ENCODE results near the gene CNTD1. TPM values are rescaled to one million over a fixed set of nuclear protein-coding genes. Genes with fewer than 3 reads are reported as not detected.

Gene CNTD1
- polyA plus RNA-seq, 2 of the 4 experiments (the other 2 are of a cell fraction) = 0.06 to 0.10 TPM

GRCh38 chr17:42845918-42846593 is 47.4 kb downstream of the CNTD1 start:
- ATAC-seq (no peak), FAIRE-seq (no peak), DNase-seq (ENCODE audit: low read depth in 1 of 2, low spot score in 1 of 2) (no peak)
- Histone ChIP-seq H3K4me3 (no peak overlapping the region), H3K27ac (0 out of 6 replicates have a peak overlapping the region, but pooled peaks of 1 of the 2 experiments have one; percentile 2), H3K4me2 (no peak overlapping the region), H3K4me1 (no peaks in the 10 kb centered on the region), H3K9me3 (no peaks in the 10 kb centered on the region)
- CTCF ChIA-PET = interaction anchor here (0.9 to 20.4 kb wide), 13 partner anchors 8 to 151 kb away, joined by 3 to 372 read pairs (median 33); partner anchors contain the start of genes BECN1, PSME3 and RPL27
- TF ChIP-seq HOXB5 (CRISPR knock-in tag; IDR thresholded peaks at IDR 0.05) = no peak
- TF ChIP-seq CTCF (IDR thresholded peaks at IDR 0.05) = no peak
- no peak for TF ChIP-seq ATOH8 (CRISPR knock-in tag; IDR thresholded peaks at IDR 0.05; ENCODE audit: low read depth)
- TF ChIP-seq ESRRA (IDR thresholded peaks at IDR 0.05; ENCODE audit: borderline replicate concordance, low read length) = no peak
- no peak for TF ChIP-seq TFCP2L1 (CRISPR knock-in tag; IDR thresholded peaks at IDR 0.05)
- no peak for TF ChIP-seq CBX8 (IDR thresholded peaks at IDR 0.05)
- TF ChIP-seq ZSCAN20 (CRISPR knock-in tag; IDR thresholded peaks at IDR 0.05) = no peak
- TF ChIP-seq JUNB (IDR thresholded peaks at IDR 0.05) = no peak
- TF ChIP-seq SMC3 (IDR thresholded peaks at IDR 0.05) = no peak
- no peak for TF ChIP-seq MYC (IDR thresholded peaks at IDR 0.05; ENCODE audit: borderline replicate concordance, low read length)
- TF ChIP-seq GATA3 (IDR thresholded peaks at IDR 0.05; ENCODE audit: borderline replicate concordance) = no peak
- POLR2A ChIA-PET = interaction anchor here (0.7 to 1.0 kb wide), 2 partner anchors 22 to 176 kb away, joined by 3 to 12 read pairs; partner anchors contain the start of genes BECN1 and VAT1
- 91% methylated on average over 6 of the region's 7 CpGs for WGBS (ENCODE audit: missing lambda C conversion rate)

- WGBS (ENCODE audit: missing lambda C conversion rate) = 72% methylated on average over 9 of the region's 9 CpGs
- Histone ChIP-seq H3K4me1 (no peaks in the 10 kb centered on the region), H3K27ac (peak overlapping the region in 1 of 2 experiments; percentile 2; a peak in 1 of 6 replicates), H3K9me3 (no peaks in the 10 kb centered on the region), H3K4me3 (no peak overlapping the region), H3K4me2 (no peak overlapping the region)
- DNase-seq (ENCODE audit: low read depth in 1 of 2, low spot score in 1 of 2) = peak in 1 of 2 experiments; percentile 36
- TF ChIP-seq NPAS2 (CRISPR knock-in tag; IDR thresholded peaks at IDR 0.05; ENCODE audit: borderline replicate concordance) = no peak
- no peak for TF ChIP-seq NFE2L2 (conservative IDR thresholded peaks at IDR 0.05; ENCODE audit: low read length)
- no peak; the same call in 1 of the 2 replicates for TF ChIP-seq TP53 (CRISPR knock-in tag; IDR thresholded peaks at IDR 0.05)
- no peak for TF ChIP-seq HDAC2 (IDR thresholded peaks at IDR 0.05)
- TF ChIP-seq JUN (IDR thresholded peaks at IDR 0.05) = 0 out of 5 replicates have a peak, but pooled peaks of 1 of the 2 experiments have one; percentile 36
- FAIRE-seq = no peak
- CTCF ChIA-PET = interaction anchor here (0.7 to 20.4 kb wide), 10 partner anchors 7 to 151 kb away, joined by 3 to 372 read pairs (median 46); partner anchors contain the start of genes BECN1 and RPL27
- ATAC-seq = peak; percentile 22 to 27; a peak in 2 of 6 replicates
- POLR2A ChIA-PET = no interaction called here
Observed at GRCh38 chr17:42846594-42847280, 48.1 kb downstream of the CNTD1 start.

- TF ChIP-seq FOSL2 (IDR thresholded peaks at IDR 0.05) (no peak), FOSL2 (CRISPR knock-in tag; IDR thresholded peaks at IDR 0.05) (no peak), RFX5 (IDR thresholded peaks at IDR 0.05) (no peak), EHF (CRISPR knock-in tag; IDR thresholded peaks at IDR 0.05) (no peak)
- POLR2A ChIA-PET = interaction anchor here (1.2 to 1.5 kb wide), 2 partner anchors 81 to 150 kb away, joined by 5 to 8 read pairs; partner anchors contain the start of gene RPL27
- Histone ChIP-seq H3K4me1 (no peaks in the 10 kb centered on the region), H3K4me3 (no peak overlapping the region), H3K9me3 (no peaks in the 10 kb centered on the region), H3K4me2 (no peak overlapping the region), H3K27ac (no peak overlapping the region)
- 90% methylated on average over 3 of the region's 3 CpGs for WGBS (ENCODE audit: missing lambda C conversion rate)
- no peak for ATAC-seq
- CTCF ChIA-PET = interaction anchor here (0.9 to 20.4 kb wide), 6 partner anchors 9 to 189 kb away, joined by 3 to 372 read pairs (median 4); partner anchors contain the start of gene TUBG2
- no peak for FAIRE-seq
- DNase-seq (ENCODE audit: low read depth in 1 of 2, low spot score in 1 of 2) = no peak
Observed at GRCh38 chr17:42848093-42848492, 49.4 kb downstream of the CNTD1 start.

Measured in A549 (cell line).